GM06990 (cell line): ENCODE results near the gene RABGAP1.

Source experiments
- DNase-seq: peaks from one replicate; pipeline ENCODE4 v3.0.0-alpha.2; 2011; ENCODE audit not compliant: insufficient read length; ENCODE audit errors: extremely low read depth
- H3K27me3 ChIP-seq: replicated peaks from 2 replicates; pipeline ENCODE4 v1.6.0; 2011; ENCODE audit warnings: low read length; ENCODE audit not compliant: control insufficient read depth, insufficient read depth
- H3K36me3 ChIP-seq: 2 replicates; pipeline ENCODE4 v1.5.1; 2011; ENCODE audit warnings: low read length; ENCODE audit not compliant: control insufficient read depth, insufficient read depth
- H3K4me3 ChIP-seq: replicated peaks from 2 replicates; pipeline ENCODE4 v1.5.1; 2011; ENCODE audit warnings: low read depth, mild to moderate bottlenecking, control low read depth, low read length
- TF ChIP-seq, protein P1 (sequence below): IDR thresholded peaks from 2 replicates; pipeline ENCODE4 v1.5.1; 2011; ENCODE audit warnings: low read length, control low read depth, mild to moderate bottlenecking, inconsistent platforms; ENCODE audit not compliant: insufficient read depth, poor library complexity, severe bottlenecking

The RABGAP1 gene

DNA sequence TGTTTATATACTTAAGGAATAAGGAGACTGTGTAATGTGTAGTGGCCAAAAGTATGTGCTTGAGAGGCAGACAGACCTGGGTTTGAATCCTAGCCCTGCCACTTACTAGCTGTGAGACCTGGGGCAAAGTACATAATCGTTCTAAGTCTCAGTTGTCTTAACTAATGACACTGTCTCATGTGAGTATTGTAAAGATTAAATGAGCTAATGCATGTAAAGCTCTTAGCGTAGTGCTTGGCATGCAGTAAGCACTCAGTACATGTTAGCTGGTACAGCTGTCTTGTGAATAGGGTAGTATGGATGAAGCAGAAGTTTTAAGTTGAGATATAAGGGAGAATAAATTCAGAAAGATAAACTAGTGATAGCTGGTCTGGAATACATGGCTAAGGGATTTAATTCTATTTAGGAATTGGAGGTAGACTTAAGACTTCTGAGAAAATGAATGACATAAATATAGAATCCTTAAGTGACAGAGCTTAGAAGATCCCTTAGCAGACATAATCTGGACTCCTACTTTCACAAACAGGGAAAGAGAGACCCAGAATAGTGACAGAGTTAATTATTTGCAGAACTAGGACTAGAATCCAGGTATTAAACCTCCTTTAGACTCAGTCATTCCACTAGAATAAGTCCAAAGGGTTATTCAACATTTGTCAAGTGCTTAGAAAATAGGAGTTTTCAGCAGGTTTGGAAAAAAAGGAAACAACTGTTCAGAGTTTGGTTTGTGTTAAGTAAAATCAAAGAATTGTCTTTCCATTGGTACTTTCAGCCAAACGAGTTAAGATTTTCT lies 105.8 kb downstream of the RABGAP1 start:
- Histone ChIP-seq H3K4me3 (no peak overlapping the region), H3K27me3 (no peaks in the 10 kb centered on the region), H3K36me3 (no peaks in the 10 kb centered on the region; the same call in 1 of the 2 replicates)
- TF ChIP-seq, protein P1, sequence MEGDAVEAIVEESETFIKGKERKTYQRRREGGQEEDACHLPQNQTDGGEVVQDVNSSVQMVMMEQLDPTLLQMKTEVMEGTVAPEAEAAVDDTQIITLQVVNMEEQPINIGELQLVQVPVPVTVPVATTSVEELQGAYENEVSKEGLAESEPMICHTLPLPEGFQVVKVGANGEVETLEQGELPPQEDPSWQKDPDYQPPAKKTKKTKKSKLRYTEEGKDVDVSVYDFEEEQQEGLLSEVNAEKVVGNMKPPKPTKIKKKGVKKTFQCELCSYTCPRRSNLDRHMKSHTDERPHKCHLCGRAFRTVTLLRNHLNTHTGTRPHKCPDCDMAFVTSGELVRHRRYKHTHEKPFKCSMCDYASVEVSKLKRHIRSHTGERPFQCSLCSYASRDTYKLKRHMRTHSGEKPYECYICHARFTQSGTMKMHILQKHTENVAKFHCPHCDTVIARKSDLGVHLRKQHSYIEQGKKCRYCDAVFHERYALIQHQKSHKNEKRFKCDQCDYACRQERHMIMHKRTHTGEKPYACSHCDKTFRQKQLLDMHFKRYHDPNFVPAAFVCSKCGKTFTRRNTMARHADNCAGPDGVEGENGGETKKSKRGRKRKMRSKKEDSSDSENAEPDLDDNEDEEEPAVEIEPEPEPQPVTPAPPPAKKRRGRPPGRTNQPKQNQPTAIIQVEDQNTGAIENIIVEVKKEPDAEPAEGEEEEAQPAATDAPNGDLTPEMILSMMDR: no peak
- DNase-seq: no peak

DNA sequence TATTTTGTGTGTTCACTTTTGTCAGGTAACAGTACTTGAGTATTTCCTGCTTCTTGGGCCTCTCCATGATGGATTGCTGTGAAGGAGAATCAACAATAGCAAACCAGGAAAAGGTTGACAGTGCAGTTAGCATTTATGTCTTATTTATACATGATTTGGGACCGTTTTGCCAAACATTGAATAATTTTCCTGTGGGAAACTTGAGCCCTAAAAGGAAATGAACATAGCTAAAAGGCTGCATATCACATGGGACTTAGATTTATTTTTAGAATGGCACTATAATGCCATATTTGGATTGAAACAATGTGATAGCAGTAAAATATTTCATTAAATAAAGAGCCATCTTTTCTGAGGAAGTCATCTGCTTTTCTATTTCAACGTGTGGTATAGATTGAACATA lies 107.9 kb downstream of the RABGAP1 start:
- TF ChIP-seq, protein P1: no peak
- H3K36me3 ChIP-seq: no peaks in the 10 kb centered on the region; the same call in 1 of the 2 replicates
- no peak overlapping the region for H3K4me3 ChIP-seq
- no peaks in the 10 kb centered on the region for H3K27me3 ChIP-seq
- no peak for DNase-seq

DNA sequence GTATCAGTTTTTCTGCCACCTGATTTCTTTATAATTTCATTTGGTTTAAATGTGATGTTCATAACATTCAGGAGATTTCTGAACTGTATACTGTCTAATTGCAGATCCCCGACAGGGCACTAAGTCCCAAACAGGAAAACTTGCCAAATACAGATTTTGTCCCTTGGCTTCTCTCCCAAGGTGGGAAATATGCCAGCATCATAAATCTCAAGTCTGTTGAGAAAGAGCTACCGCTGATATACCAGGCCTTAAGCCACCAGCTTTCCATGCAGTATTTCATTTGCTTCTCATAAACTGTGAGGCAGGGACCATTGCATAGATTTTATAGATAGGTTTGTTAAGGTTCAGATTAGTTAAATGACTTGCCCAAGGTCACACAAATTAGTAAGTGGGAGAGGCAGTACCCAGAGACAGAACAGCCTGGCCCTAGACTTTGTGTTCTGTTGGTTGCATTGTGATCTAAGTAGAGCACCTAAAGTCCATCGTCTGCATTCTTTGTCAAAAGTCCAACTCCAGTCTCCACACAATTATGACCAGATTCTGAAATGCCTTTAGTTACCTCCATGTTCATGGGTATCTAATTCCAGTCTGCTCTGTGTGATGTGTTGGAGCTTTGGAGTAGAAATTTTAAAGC lies 108.9 kb downstream of the RABGAP1 start:
- Histone ChIP-seq H3K27me3 (no peaks in the 10 kb centered on the region), H3K4me3 (no peak overlapping the region), H3K36me3 (no peaks in the 10 kb centered on the region; the same call in 1 of the 2 replicates)
- no peak for DNase-seq
- TF ChIP-seq, protein P1: no peak

DNA sequence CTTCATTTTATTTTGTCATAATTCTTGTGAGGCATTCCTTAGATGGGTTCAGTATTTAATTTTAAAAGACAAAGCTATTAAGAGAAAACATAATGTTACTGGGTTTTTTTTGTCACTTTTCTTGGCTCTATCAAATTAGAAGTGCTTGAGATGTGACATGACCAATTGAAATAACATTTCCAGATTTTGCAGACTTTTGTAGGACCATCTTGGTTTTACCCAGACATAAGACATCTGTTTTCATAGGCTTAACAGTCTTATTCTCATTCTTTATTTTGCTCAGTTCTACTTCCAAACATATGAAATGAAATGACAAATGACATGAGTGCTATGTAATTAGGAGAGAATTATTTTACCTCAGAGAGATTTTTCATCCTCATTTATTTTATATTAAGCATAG lies 112.2 kb downstream of the RABGAP1 start:
- Histone ChIP-seq H3K36me3 (no peaks in the 10 kb centered on the region; the same call in 1 of the 2 replicates), H3K27me3 (no peaks in the 10 kb centered on the region), H3K4me3 (no peak overlapping the region)
- DNase-seq: no peak
- TF ChIP-seq, protein P1: no peak

DNA sequence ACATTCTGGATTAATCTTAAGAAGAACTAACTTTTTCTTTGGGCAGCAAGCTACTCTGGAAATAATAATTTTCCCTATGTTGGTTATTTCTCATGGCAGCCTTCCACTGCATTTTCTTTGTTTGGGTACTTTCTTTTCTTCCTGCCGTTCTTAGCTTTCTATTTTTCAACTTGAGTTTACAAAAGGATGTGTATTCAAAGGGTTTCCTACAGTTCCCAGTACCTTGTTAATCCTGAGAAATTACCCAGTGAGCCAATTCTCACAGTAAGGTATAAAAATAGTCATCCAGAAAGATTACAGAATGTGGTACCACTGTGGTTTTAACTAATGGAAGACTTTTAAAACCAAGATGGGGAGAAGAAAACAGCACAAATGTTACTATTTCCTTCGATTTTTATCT lies 112.9 kb downstream of the RABGAP1 start:
- Histone ChIP-seq H3K36me3 (no peaks in the 10 kb centered on the region; the same call in 1 of the 2 replicates), H3K4me3 (no peak overlapping the region), H3K27me3 (no peaks in the 10 kb centered on the region)
- no peak for DNase-seq
- TF ChIP-seq, protein P1: no peak
